Kasumi-1 (cell line): ENCODE results near the gene CLBA1.
A peak's percentile ranks its signal among the peaks of the same experiment; 100 is the strongest.

ENCODE experiments used
- DNase-seq, 2 experiments: peaks; one replicate each; lab custom pipeline; 2025; lab: John Stamatoyannopoulos, UW

CLBA1 gene

DNA sequence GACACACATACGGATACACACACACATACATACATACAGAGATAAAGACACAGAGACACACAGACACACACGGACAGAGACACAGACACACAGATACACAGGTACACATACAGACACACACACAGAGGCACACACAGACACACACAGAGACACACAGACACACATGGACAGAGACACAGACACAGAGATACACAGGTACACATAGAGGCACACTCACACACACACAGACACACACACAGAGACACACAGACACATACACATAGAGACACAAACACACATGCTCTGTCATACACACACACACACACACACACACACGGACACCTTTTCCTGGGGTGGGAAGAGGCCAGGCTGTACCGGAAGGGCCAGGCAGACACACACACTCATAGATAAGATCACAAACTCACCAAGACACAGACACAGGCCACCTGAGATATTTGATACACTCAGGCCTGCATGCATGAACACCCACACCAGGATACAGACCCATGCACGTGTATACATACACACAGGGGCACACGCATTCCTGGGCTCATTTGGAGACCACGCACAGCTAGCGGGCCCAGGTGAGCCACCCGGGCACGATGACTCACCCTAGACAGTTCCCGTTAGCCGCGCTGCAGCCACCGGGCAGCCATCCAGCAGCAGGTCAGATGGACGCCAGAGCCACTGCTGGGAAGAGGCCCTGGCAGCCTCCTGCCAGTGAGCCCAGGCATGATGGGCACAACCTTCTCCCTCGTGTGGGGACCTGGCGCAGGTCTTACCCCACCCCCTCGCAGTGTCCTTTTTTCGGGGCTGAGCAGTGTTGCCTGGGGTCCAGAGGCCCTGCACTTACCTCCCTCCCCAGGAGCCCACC is 5.6 kb upstream of the CLBA1 start:
- no peak for DNase-seq

GRCh38 chr14:104980611-104981531 is 4.7 kb upstream of the CLBA1 start:
- DNase-seq: no peak

- no peak for DNase-seq
Measured at GRCh38 chr14:104981699-104982541, 3.7 kb upstream of the CLBA1 start.

- no peak for DNase-seq
Measured at GRCh38 chr14:104982548-104983230, 2.9 kb upstream of the CLBA1 start.

DNA sequence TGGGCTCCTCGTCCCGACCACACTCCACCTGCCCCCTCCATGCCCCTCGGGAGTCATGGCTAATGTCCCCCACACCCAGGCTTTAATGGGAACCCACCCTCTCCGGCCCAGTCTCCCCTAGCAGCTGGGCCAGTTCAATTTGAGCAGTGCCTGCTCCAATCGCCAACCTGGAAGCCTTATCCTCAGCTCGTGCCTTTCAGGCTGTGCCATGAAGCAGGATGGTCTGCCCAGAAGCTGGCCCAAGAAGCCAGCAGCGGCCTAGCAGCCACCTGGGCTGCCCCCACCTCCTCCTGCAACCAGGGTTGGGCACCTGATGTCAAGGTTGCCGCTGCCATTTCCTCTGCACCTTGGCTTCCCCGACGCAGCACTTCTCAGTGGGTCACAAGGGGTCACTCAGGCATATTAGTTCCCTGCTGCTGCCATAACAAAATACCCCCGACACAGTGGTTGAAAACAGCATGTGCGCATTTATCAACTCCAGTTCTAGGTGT is 2.3 kb upstream of the CLBA1 start:
- DNase-seq: no peak

GRCh38 chr14:104984056-104984894 is 1.3 kb upstream of the CLBA1 start:
- no peak for DNase-seq

- DNase-seq: no peak
Measured at GRCh38 chr14:104986487-104987164, 1.0 kb downstream of the CLBA1 start.

GRCh38 chr14:104989236-104989950 is 3.8 kb downstream of the CLBA1 start:
- DNase-seq: no peak

DNA sequence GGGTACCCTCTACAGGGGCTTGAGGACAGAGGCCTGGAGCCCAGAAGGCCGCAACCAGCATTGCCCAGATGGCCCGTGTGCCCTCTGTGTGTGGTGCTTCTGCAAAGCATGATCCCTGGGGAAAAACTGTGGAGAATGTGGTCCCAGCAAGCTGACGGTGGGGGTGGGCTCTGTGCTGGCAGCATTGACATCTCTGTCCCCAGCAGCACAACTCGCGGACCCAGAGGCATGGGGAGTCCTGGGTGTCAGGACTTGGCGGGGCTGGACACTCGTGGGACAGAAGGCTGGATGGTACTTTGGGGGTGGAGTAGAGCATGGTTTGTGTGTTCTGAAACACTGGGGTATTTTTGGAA is 4.3 kb downstream of the CLBA1 start:
- DNase-seq: no peak

GRCh38 chr14:104991896-104992230 is 6.3 kb downstream of the CLBA1 start:
- no peak for DNase-seq

GRCh38 chr14:104992501-104992900 is 6.9 kb downstream of the CLBA1 start:
- DNase-seq: no peak

GRCh38 chr14:104993306-104993705 is 7.7 kb downstream of the CLBA1 start:
- DNase-seq: no peak

DNA sequence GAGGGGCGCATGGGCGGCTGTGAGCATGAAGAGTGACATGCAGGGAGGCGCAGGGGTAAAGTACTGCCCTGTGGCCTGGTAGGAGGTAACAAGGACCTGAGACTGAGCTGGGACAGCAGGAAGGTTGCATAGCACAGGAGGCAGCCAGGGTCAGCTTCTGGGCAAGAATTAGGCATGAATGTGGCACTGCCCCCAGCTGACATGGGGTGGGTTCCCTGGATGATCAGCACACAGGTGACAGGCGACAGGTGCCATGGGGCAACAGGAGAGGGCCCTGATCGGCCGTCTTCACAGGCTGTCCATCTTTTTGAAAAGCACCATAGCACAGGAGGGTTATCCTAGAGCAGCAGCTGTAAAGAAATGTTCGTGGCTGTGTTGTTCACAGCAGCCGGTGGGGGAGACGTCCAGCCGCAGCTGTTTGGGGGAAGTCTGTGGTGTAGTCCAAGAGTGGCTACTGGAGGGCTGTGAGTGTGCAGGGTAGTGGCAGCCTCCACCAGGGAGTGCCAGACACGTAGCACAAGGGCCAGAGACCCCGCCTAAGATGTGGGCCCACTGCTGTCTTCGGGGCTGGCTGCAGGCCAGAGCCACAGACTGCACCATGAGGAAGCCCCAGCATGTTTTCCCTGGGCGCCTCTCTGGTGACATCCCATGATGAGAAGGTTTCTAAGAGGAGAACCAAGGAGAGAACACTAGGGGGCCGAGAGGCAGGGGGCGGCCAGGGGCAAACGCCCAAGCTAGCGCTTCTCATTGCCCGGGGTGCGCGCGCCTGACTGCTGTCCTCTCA is 8.4 kb downstream of the CLBA1 start:
- DNase-seq: peak; percentile 39 to 42

DNA sequence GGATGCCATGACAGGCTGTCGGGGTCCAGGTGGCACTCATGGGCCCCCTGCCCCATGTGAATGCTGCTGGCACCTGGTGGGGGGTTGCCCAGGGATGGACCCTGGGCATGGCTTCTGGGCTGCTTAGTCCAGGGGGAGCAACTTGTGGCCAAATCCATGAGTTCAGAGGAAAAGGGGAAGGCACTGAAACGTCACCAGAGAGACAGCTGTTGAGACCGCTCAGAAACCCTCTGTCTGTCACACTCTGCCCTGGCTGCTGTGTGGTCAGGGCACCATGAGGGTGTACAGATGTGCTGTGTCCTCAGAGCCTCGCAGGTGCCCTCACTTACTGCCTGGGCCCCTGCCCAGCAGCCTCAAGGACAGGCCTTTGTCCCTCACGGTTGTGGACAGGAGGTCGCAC is 9.4 kb downstream of the CLBA1 start:
- DNase-seq: no peak

DNA sequence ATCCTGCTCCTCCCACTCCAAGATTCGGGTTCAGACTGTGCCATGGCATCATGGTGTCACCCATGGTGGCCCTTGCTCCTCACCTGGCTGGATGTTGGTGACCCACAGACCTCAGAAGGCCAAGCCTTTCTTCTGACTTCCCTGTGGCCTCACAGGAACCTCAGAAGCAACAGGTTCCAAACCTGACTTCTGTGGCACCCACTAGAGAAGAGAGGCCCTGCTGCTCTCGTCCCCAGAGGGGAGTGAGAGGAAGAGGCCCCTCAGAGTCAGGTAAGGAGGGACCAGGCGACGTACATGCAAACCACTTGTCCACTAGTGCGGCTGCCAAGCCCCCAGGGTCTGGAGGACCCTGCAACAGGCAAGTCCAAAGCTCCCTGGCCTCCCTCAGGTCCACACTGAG is 10.4 kb downstream of the CLBA1 start:
- DNase-seq: no peak

- no peak for DNase-seq
Measured at GRCh38 chr14:104996483-104996882, 10.9 kb downstream of the CLBA1 start.

DNA sequence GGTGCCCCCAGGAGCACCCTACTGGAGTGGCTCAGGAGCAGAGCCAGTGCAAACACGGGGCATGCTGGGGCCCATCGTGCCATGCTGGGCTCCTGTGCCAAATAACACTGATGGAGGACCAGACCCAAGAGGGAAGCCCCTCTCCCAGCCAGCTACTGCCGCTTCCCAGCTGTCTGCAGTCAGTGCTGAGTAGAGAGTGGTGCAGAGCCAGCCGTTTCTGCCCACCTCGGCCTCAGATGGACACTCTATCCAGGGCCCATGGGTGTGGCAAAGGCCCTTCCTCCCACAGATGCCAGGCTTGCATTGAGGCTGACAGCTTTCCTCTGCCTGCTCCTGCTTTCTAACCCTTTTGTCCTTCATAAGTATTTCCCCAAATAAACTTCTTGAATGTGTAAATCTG is 13.2 kb downstream of the CLBA1 start:
- DNase-seq: no peak

GRCh38 chr14:104999361-104999760 is 13.8 kb downstream of the CLBA1 start:
- no peak for DNase-seq
